Measurements from ENCODE around the gene GGA3. TPM values are rescaled to one million over a fixed set of nuclear protein-coding genes. Genes with fewer than 3 reads are reported as not detected.

GGA3 gene
- total RNA-seq, 6 experiments from 2014 or later: 12.4 to 18.9 (median 15.8) TPM

- no peak for ATAC-seq
- TF ChIP-seq POLR2A (IDR thresholded peaks at IDR 0.05) (no peak), CTCF (IDR thresholded peaks at IDR 0.05) (no peak)
- H3K4me3 ChIP-seq: no peak overlapping the region
- WGBS (ENCODE audit: insufficient coverage, low coverage, low lambda C conversion rate, missing lambda C conversion rate): 80% methylated on average over 5 of the region's 6 CpGs
- H3K27ac ChIP-seq: no peak overlapping the region
- H3K9me3 ChIP-seq: no peaks in the 10 kb centered on the region
- DNase-seq: no peak
- no peaks in the 10 kb centered on the region for H3K27me3 ChIP-seq
- intact Hi-C loops (cut with DNase I): loop anchor here in 1 of 2 donors (10.0 kb wide), 1 partner anchor 85 kb away; no protein-coding TSS in a partner anchor
- peaks cover 0 to 8% (median 0%) of the 10 kb centered on the region in 4 donors for H3K4me1 ChIP-seq
- H3K36me3 ChIP-seq: no peaks in the 10 kb centered on the region
Measured at GRCh38 chr17:75199886-75200618, 61.4 kb downstream of the GGA3 start.

GRCh38 chr17:75194879-75195278 lies 66.5 kb downstream of the GGA3 start:
- ATAC-seq (no peak), DNase-seq (no peak)
- Histone ChIP-seq H3K4me3 (no peak overlapping the region), H3K36me3 (no peaks in the 10 kb centered on the region), H3K4me1 (peaks cover 0 to 3% (median 0%) of the 10 kb centered on the region in 4 donors), H3K9me3 (no peaks in the 10 kb centered on the region), H3K27ac (no peak overlapping the region), H3K27me3 (no peaks in the 10 kb centered on the region)
- 73% methylated on average over 4 of the region's 5 CpGs for WGBS (ENCODE audit: insufficient coverage, low coverage, low lambda C conversion rate, missing lambda C conversion rate)
- intact Hi-C loops (cut with DNase I): no loop called here
- TF ChIP-seq CTCF (IDR thresholded peaks at IDR 0.05): no peak
- no peak for TF ChIP-seq POLR2A (IDR thresholded peaks at IDR 0.05)

- 72% methylated on average over 4 of the region's 4 CpGs for WGBS (ENCODE audit: insufficient coverage, low coverage, low lambda C conversion rate, missing lambda C conversion rate)
- DNase-seq: no peak
- H3K36me3 ChIP-seq: no peaks in the 10 kb centered on the region
- intact Hi-C loops (cut with DNase I): no loop called here
- no peaks in the 10 kb centered on the region for H3K4me1 ChIP-seq
- no peak for TF ChIP-seq POLR2A (IDR thresholded peaks at IDR 0.05)
- no peak for TF ChIP-seq CTCF (IDR thresholded peaks at IDR 0.05)
- no peaks in the 10 kb centered on the region for H3K9me3 ChIP-seq
- no peak overlapping the region for H3K4me3 ChIP-seq
- no peak for ATAC-seq
- H3K27me3 ChIP-seq: no peaks in the 10 kb centered on the region
- H3K27ac ChIP-seq: no peak overlapping the region
Measured at GRCh38 chr17:75191584-75191983, 69.8 kb downstream of the GGA3 start.

- intact Hi-C loops (cut with DNase I): no loop called here
- DNase-seq (peak in 1 of 3 donors; percentile 4), ATAC-seq (no peak)
- Histone ChIP-seq H3K4me3 (no peak overlapping the region), H3K4me1 (no peaks in the 10 kb centered on the region), H3K36me3 (no peaks in the 10 kb centered on the region), H3K9me3 (no peaks in the 10 kb centered on the region), H3K27me3 (no peaks in the 10 kb centered on the region), H3K27ac (no peak overlapping the region)
- no peak for TF ChIP-seq CTCF (IDR thresholded peaks at IDR 0.05)
- TF ChIP-seq POLR2A (IDR thresholded peaks at IDR 0.05): no peak
- 78% methylated on average over 5 of the region's 6 CpGs for WGBS (ENCODE audit: insufficient coverage, low coverage, low lambda C conversion rate, missing lambda C conversion rate)
Measured at GRCh38 chr17:75188614-75189013, 72.8 kb downstream of the GGA3 start.

Other genes with a start within 250 kb of the GGA3 start
- 100 to 1,000 TPM in 1 of 6 experiments, 10 to 100 TPM in 5; 23.7 to 112 (median 28.1) TPM for gene MRPL58, start 248.9 kb downstream of the GGA3 start, total RNA-seq
- 100 to 1,000 TPM; 145 to 262 (median 179) TPM for gene ATP5PD, start 214.6 kb downstream of the GGA3 start, total RNA-seq
- 10 to 100 TPM in 1 of 6 experiments, 1 to 10 TPM in 5; 7.2 to 10.3 (median 8.1) TPM for gene KCTD2, start 214.4 kb downstream of the GGA3 start, total RNA-seq
- gene SLC16A5, start 173.7 kb downstream of the GGA3 start, total RNA-seq: 1 to 10 TPM; 1.2 to 3.7 (median 1.7) TPM
- gene ARMC7, start 151.6 kb downstream of the GGA3 start, total RNA-seq: 1 to 10 TPM; 4.7 to 6.3 (median 5.3) TPM
- 10 to 100 TPM; 10.5 to 35.1 (median 12.6) TPM for gene NT5C, start 129.9 kb downstream of the GGA3 start, total RNA-seq
- 10 to 100 TPM; 16.7 to 57.8 (median 29.5) TPM for gene JPT1, start 107.1 kb downstream of the GGA3 start, total RNA-seq
- 100 to 1,000 TPM in 3 of 6 experiments, 10 to 100 TPM in 3; 23.6 to 120 (median 108) TPM for gene SUMO2, start 78.6 kb downstream of the GGA3 start, total RNA-seq
- 10 to 100 TPM; 15.3 to 32.8 (median 25.9) TPM for gene NUP85, start 55.9 kb downstream of the GGA3 start, total RNA-seq
- gene MRPS7, start 273 bp upstream of the GGA3 start, total RNA-seq: 10 to 100 TPM; 29.6 to 37.2 (median 33.7) TPM
- 10 to 100 TPM in 2 of 6 experiments, 1 to 10 TPM in 4; 7.3 to 21.9 (median 8.2) TPM for gene MIF4GD, start 9.6 kb upstream of the GGA3 start, total RNA-seq
- 10 to 100 TPM in 2 of 6 experiments, 1 to 10 TPM in 4; 3.8 to 13.4 (median 7.3) TPM for gene SLC25A19, start 27.8 kb upstream of the GGA3 start, total RNA-seq
- 10 to 100 TPM; 42.4 to 70.5 (median 53.8) TPM for gene GRB2, start 144.1 kb upstream of the GGA3 start, total RNA-seq
- 10 to 100 TPM; 24.2 to 47.1 (median 29.6) TPM for gene TMEM94, start 195.0 kb upstream of the GGA3 start, total RNA-seq